COLO668 (cell line): ENCODE data around the gene FAM83B.
"Not testable (repeated sequence)": the region's sequence is repeated elsewhere in the genome, so short reads cannot be mapped to it uniquely, and the experiment has no call there.

Experiments
- DNase-seq: peaks from one replicate; lab custom pipeline; 2025; ENCODE audit not compliant: unreplicated experiment; lab: John Stamatoyannopoulos, UW

The FAM83B gene

GRCh38 chr6:54970337-54970736 is 123.8 kb downstream of the FAM83B start:
- DNase-seq = no peak

GRCh38 chr6:54971825-54972224 is 125.3 kb downstream of the FAM83B start:
- DNase-seq = no peak

- DNase-seq = not testable (repeated sequence)
These were observed 132.6 kb downstream of the FAM83B start for GRCh38 chr6:54979161-54979560.

GRCh38 chr6:54980511-54981275 is 134.1 kb downstream of the FAM83B start:
- no peak for DNase-seq

- DNase-seq = no peak
These were observed 134.7 kb downstream of the FAM83B start for GRCh38 chr6:54981276-54981609.

- no peak for DNase-seq
These were observed 135.1 kb downstream of the FAM83B start for GRCh38 chr6:54981647-54982046.

- no peak for DNase-seq
These were observed 141.2 kb downstream of the FAM83B start for GRCh38 chr6:54987633-54988290.

GRCh38 chr6:54988576-54988975 is 142.0 kb downstream of the FAM83B start:
- DNase-seq = no peak

GRCh38 chr6:54990001-54990400 is 143.4 kb downstream of the FAM83B start:
- DNase-seq = no peak
